Suprapubic skin (tissue), 4 donors: ENCODE data around the gene PTK7. TPM values are rescaled to one million over a fixed set of nuclear protein-coding genes. Genes with fewer than 3 reads are reported as not detected.

Source experiments
- DNase-seq, 2 donors: peaks; one replicate each; pipeline ENCODE4 v3.0.0-alpha.2; 2019; ENCODE audit warnings: low spot score in 2 of 2
- H3K27ac ChIP-seq: fragments of 200-600 bp; sonication (generic); one replicate; pipeline ENCODE4 v1.5.1; 2019
- H3K27me3 ChIP-seq: fragments of 200-600 bp; sonication (generic); one replicate; pipeline ENCODE4 v1.5.1; 2019
- H3K36me3 ChIP-seq: fragments of 200-600 bp; sonication (generic); one replicate; pipeline ENCODE4 v1.5.1; 2019
- H3K4me1 ChIP-seq: fragments of 200-600 bp; sonication (generic); one replicate; pipeline ENCODE4 v1.5.1; 2019
- H3K4me3 ChIP-seq: fragments of 200-600 bp; sonication (generic); one replicate; pipeline ENCODE4 v1.5.1; 2019; ENCODE audit warnings: mild to moderate bottlenecking
- H3K9me3 ChIP-seq: fragments of 200-600 bp; sonication (generic); one replicate; pipeline ENCODE4 v1.5.1; 2019
- EP300 ChIP-seq: sonication (generic); formaldehyde crosslinking; IDR thresholded peaks from one replicate; pipeline ENCODE4 v1.6.1; 2017; ENCODE audit warnings: antibody characterized with exemption
- POLR2A ChIP-seq, 2 donors: fragments of 450-650 bp; IDR thresholded peaks; one replicate each; pipeline ENCODE4 v1.6.1; 2017; ENCODE audit warnings: antibody characterized with exemption in 2 of 2, mild to moderate bottlenecking in 2 of 2, moderate library complexity in 2 of 2
- POLR2AphosphoS5 ChIP-seq, 3 donors: sonication (generic); formaldehyde crosslinking; IDR thresholded peaks; one replicate each; pipeline ENCODE4 v1.6.1; 2017; ENCODE audit warnings: antibody characterized with exemption in 3 of 3
- WGBS: methylation state at CpG from one replicate; pipeline ENCODE4 v1.1.5; 2018; 5-methylcytosine and 5-hydroxymethylcytosine counted together
- total RNA-seq, 4 donors: library from RNA; depleted of rRNA; stranded (reverse); fragments of >200 nt; gene quantifications; one replicate each; pipeline ENCODE4 v1.1.0, GENCODE V29; 2016
- TF ChIP-seq, protein P1 (sequence below), 2 donors: fragments of 200-600 bp in 1 of 2; fragments of 450-650 bp in 1 of 2; sonication (generic) in 1 of 2; IDR thresholded peaks; one replicate each; pipeline ENCODE4 v1.5.1; 2016 to 2019; ENCODE audit warnings: antibody characterized with exemption in 2 of 2, mild to moderate bottlenecking in 1 of 2, moderate library complexity in 1 of 2

The PTK7 gene
- total RNA-seq, 4 donors from 2014 or later, result 50.4 to 71.3 (median 66.3) TPM

DNA sequence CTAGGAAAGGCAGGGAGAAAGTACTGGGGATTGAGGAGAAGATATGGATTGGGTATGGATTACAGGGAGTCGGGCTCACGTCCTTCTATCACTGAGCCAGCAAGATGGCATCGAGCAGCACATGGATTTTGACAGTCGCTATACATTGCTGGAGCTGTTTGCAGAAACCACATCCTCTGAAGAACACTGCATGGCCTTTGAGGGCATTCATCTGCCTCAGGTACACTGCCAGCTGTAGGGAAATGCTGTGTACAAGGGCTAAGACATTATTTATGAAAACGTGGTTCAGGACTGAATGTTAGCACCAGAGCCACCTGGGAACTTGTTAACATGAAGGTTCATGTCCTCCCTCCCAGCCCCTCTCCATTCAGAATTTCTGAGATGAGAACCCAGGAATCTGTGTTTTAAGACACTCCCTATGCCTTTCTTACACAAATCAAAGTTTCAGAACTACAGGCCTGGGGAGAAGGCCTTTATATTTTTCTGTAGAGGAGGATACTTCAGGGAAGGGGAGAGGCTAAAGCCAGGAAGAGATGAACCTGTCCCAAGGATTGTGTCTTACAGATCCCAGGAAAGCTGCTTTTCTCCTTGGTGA is 109.4 kb downstream of the PTK7 start:
- peaks cover 46% of the 10 kb centered on the region for H3K36me3 ChIP-seq
- no peak overlapping the region for H3K27ac ChIP-seq
- TF ChIP-seq EP300 (no peak), POLR2A (IDR thresholded peaks at IDR 0.05) (no peak), POLR2AphosphoS5 (IDR thresholded peaks at IDR 0.05) (no peak)
- TF ChIP-seq, protein P1, sequence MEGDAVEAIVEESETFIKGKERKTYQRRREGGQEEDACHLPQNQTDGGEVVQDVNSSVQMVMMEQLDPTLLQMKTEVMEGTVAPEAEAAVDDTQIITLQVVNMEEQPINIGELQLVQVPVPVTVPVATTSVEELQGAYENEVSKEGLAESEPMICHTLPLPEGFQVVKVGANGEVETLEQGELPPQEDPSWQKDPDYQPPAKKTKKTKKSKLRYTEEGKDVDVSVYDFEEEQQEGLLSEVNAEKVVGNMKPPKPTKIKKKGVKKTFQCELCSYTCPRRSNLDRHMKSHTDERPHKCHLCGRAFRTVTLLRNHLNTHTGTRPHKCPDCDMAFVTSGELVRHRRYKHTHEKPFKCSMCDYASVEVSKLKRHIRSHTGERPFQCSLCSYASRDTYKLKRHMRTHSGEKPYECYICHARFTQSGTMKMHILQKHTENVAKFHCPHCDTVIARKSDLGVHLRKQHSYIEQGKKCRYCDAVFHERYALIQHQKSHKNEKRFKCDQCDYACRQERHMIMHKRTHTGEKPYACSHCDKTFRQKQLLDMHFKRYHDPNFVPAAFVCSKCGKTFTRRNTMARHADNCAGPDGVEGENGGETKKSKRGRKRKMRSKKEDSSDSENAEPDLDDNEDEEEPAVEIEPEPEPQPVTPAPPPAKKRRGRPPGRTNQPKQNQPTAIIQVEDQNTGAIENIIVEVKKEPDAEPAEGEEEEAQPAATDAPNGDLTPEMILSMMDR (IDR thresholded peaks at IDR 0.05), result no peak
- H3K27me3 ChIP-seq, result no peaks in the 10 kb centered on the region
- DNase-seq, result no peak
- peaks cover 67% of the 10 kb centered on the region for H3K4me1 ChIP-seq
- WGBS, result 74% methylated on average over 5 of the region's 5 CpGs
- H3K9me3 ChIP-seq, result no peaks in the 10 kb centered on the region
- no peak overlapping the region for H3K4me3 ChIP-seq

DNA sequence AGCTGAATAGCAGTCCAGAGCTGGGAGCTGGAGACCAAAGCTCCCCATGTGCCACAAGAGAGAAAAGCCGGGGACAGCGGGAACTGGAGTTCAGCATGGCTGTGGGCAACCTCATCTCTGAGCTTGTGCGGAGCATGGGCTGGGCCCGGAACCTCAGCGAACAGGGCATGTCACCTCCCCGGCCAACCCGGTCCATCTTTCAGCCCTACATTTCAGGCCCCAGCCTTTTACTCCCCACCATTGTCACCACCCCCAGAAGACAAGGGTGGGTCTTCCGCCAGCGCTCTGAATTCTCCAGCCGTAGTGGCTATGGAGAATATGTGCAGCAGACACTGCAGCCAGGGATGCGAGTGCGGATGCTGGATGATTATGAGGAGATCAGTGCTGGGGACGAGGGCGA is 109.9 kb downstream of the PTK7 start:
- Histone ChIP-seq H3K36me3 (peaks cover 46% of the 10 kb centered on the region), H3K27me3 (no peaks in the 10 kb centered on the region), H3K4me3 (no peak overlapping the region), H3K27ac (no peak overlapping the region), H3K4me1 (peaks cover 67% of the 10 kb centered on the region), H3K9me3 (no peaks in the 10 kb centered on the region)
- DNase-seq, result peak in 1 of 2 donors; percentile 50
- 92% methylated on average over 14 of the region's 14 CpGs for WGBS
- TF ChIP-seq EP300 (no peak), POLR2AphosphoS5 (IDR thresholded peaks at IDR 0.05) (no peak), POLR2A (IDR thresholded peaks at IDR 0.05) (no peak)
- TF ChIP-seq, protein P1 (IDR thresholded peaks at IDR 0.05), result no peak

DNA sequence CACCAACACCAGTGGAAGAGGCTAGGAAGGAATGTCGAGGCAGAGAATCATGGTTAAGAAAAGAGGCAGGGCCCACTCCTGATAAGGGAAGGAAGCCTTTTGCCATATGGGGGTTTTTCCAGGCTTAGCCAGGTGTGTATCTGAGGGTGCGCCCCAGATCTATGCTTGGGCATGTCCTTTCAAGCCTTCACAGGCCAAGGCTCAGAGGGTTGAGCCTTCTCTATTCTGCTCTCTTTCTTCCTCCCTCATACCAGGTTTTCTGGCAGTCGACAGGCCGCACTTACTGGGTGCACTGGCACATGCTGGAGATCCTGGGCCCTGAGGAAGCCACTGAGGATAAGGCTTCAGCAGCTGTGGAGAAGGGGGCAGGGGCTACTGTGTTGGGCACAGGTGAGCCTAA is 110.6 kb downstream of the PTK7 start:
- peak; percentile 26 to 50 for DNase-seq
- peaks cover 62% of the 10 kb centered on the region for H3K4me1 ChIP-seq
- TF ChIP-seq, protein P1 (IDR thresholded peaks at IDR 0.05), result no peak
- TF ChIP-seq POLR2A (IDR thresholded peaks at IDR 0.05) (no peak), POLR2AphosphoS5 (IDR thresholded peaks at IDR 0.05) (no peak), EP300 (no peak)
- H3K27ac ChIP-seq, result no peak overlapping the region
- WGBS, result 74% methylated on average over 4 of the region's 4 CpGs
- no peaks in the 10 kb centered on the region for H3K27me3 ChIP-seq
- H3K9me3 ChIP-seq, result no peaks in the 10 kb centered on the region
- peaks cover 46% of the 10 kb centered on the region for H3K36me3 ChIP-seq
- H3K4me3 ChIP-seq, result no peak overlapping the region

GRCh38 chr6:43187821-43188220 is 111.7 kb downstream of the PTK7 start:
- whole genome bisulfite sequencing, result 99% methylated on average over 7 of the region's 7 CpGs
- Histone ChIP-seq H3K27me3 (no peaks in the 10 kb centered on the region), H3K27ac (no peak overlapping the region), H3K4me1 (peaks cover 50% of the 10 kb centered on the region), H3K4me3 (no peak overlapping the region), H3K9me3 (no peaks in the 10 kb centered on the region), H3K36me3 (peaks cover 49% of the 10 kb centered on the region)
- no peak for DNase-seq
- TF ChIP-seq EP300, result no peak

DNA sequence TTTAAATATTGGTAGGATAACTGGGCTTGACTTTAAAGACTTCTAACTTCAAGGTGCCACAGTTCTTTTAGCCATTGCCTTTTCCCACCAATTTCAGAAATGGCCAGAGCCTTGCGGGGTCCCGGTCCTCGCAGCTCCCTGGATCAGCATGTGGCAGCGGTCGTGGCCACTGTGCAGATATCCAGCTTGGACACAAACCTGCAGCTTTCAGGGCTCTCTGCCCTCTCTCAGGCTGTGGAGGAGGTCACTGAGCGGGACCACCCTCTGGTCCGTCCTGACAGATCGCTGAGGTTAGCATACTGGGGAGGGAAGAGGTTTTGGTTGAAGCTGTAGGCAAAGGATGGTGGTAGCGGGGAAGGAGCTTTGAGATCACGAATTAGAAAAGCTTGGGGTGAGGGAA is 112.3 kb downstream of the PTK7 start:
- Histone ChIP-seq H3K9me3 (no peaks in the 10 kb centered on the region), H3K36me3 (peaks cover 55% of the 10 kb centered on the region), H3K4me1 (peaks cover 44% of the 10 kb centered on the region), H3K27ac (no peak overlapping the region), H3K4me3 (no peak overlapping the region), H3K27me3 (no peaks in the 10 kb centered on the region)
- 94% methylated on average over 10 of the region's 10 CpGs for WGBS
- DNase-seq, result no peak
- TF ChIP-seq POLR2A (IDR thresholded peaks at IDR 0.05) (no peak), POLR2AphosphoS5 (IDR thresholded peaks at IDR 0.05) (no peak), EP300 (no peak)
- TF ChIP-seq, protein P1 (IDR thresholded peaks at IDR 0.05), result no peak
